GM18907 (cell line): ENCODE data around the gene CNNM4.

Source experiments
- ATAC-seq: cut with Tn5 transposase; IDR thresholded peaks from one replicate; pipeline ENCODE4 v1.9.1; 2021; ENCODE audit warnings: mild to moderate bottlenecking, moderate library complexity; ENCODE audit not compliant: unreplicated experiment

CNNM4 gene

GRCh38 chr2:96830044-96830562, 69.4 kb downstream of the CNNM4 start:
- no peak for ATAC-seq

GRCh38 chr2:96831679-96832078, 71.0 kb downstream of the CNNM4 start:
- ATAC-seq = no peak

GRCh38 chr2:96832408-96832753, 71.7 kb downstream of the CNNM4 start:
- ATAC-seq = no peak

- ATAC-seq = no peak
Measured at GRCh38 chr2:96832754-96833507, 72.2 kb downstream of the CNNM4 start.

GRCh38 chr2:96835830-96836229, 75.1 kb downstream of the CNNM4 start:
- no peak for ATAC-seq

GRCh38 chr2:96837575-96837974, 76.9 kb downstream of the CNNM4 start:
- ATAC-seq = no peak

GRCh38 chr2:96838345-96839292, 77.9 kb downstream of the CNNM4 start:
- ATAC-seq = no peak

- ATAC-seq = peak; percentile 52
Measured at GRCh38 chr2:96839293-96839874, 78.7 kb downstream of the CNNM4 start.

GRCh38 chr2:96839875-96840850, 79.5 kb downstream of the CNNM4 start:
- no peak for ATAC-seq

GRCh38 chr2:96841701-96842495, 81.2 kb downstream of the CNNM4 start:
- no peak for ATAC-seq

- ATAC-seq = no peak
Measured at GRCh38 chr2:96842600-96842999, 81.9 kb downstream of the CNNM4 start.

- ATAC-seq = no peak
Measured at GRCh38 chr2:96843538-96844268, 83.0 kb downstream of the CNNM4 start, which contains the start of gene ANKRD23. ANKRD23 (minus strand) TSS chr2:96844021; CDS start chr2:96843992, 29 bp downstream.

GRCh38 chr2:96844405-96844808, 83.7 kb downstream of the CNNM4 start:
- ATAC-seq = no peak

- no peak for ATAC-seq
Measured at GRCh38 chr2:96846825-96847224, 86.1 kb downstream of the CNNM4 start.

GRCh38 chr2:96847586-96847985, 86.9 kb downstream of the CNNM4 start:
- no peak for ATAC-seq

- ATAC-seq = no peak
Measured at GRCh38 chr2:96848264-96848663, 87.6 kb downstream of the CNNM4 start.

- no peak for ATAC-seq
Measured at GRCh38 chr2:96852667-96853066, 92.0 kb downstream of the CNNM4 start.

- no peak for ATAC-seq
Measured at GRCh38 chr2:96853321-96853720, 92.6 kb downstream of the CNNM4 start.
